ENCODE measurements around the gene YJU2.

DNA sequence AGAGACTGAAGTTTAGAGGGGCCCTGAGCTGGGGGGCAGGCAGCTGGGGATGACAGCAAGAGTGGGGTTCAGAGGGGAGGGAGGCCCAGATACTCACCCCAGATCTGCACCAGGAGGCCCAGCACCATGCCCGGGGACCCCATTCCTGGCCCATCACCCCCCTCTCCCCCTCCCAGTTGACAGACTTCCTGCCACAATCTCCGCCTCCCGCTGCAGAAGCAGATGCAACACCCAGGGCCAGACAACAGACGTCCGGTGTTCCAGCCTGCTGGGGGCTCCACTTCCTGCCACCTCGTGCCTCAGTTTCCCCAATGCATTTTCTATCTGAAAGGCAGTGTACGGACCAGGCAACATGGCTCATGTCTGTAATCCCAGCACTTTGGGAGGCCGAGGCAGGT is 55.4 kb downstream of the YJU2 start, which contains the start of gene TMIGD2:
- TF ChIP-seq, protein P1, sequence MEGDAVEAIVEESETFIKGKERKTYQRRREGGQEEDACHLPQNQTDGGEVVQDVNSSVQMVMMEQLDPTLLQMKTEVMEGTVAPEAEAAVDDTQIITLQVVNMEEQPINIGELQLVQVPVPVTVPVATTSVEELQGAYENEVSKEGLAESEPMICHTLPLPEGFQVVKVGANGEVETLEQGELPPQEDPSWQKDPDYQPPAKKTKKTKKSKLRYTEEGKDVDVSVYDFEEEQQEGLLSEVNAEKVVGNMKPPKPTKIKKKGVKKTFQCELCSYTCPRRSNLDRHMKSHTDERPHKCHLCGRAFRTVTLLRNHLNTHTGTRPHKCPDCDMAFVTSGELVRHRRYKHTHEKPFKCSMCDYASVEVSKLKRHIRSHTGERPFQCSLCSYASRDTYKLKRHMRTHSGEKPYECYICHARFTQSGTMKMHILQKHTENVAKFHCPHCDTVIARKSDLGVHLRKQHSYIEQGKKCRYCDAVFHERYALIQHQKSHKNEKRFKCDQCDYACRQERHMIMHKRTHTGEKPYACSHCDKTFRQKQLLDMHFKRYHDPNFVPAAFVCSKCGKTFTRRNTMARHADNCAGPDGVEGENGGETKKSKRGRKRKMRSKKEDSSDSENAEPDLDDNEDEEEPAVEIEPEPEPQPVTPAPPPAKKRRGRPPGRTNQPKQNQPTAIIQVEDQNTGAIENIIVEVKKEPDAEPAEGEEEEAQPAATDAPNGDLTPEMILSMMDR (IDR thresholded peaks at IDR 0.05; ENCODE audit: low read length), result no peak
- no peak for TF ChIP-seq EZH2phosphoT487 (IDR thresholded peaks at IDR 0.05; ENCODE audit: low read length)
- no peak for TF ChIP-seq EZH2 (optimal IDR thresholded peaks at IDR 0.05; ENCODE audit: low read depth, low read length)
